HG03135 (cell line): ENCODE measurements around the gene AMPD1.

Source experiments
- ATAC-seq: cut with Tn5 transposase; IDR thresholded peaks from one replicate; pipeline ENCODE4 v1.9.1; 2021; ENCODE audit warnings: mild to moderate bottlenecking, moderate library complexity; ENCODE audit not compliant: unreplicated experiment

AMPD1 gene

GRCh38 chr1:114641377-114641776 is 54.0 kb downstream of the AMPD1 start:
- no peak for ATAC-seq

- ATAC-seq, result no peak
Measured at GRCh38 chr1:114638910-114639309, 56.4 kb downstream of the AMPD1 start.

- ATAC-seq, result no peak
Measured at GRCh38 chr1:114632427-114632826, 62.9 kb downstream of the AMPD1 start.

DNA sequence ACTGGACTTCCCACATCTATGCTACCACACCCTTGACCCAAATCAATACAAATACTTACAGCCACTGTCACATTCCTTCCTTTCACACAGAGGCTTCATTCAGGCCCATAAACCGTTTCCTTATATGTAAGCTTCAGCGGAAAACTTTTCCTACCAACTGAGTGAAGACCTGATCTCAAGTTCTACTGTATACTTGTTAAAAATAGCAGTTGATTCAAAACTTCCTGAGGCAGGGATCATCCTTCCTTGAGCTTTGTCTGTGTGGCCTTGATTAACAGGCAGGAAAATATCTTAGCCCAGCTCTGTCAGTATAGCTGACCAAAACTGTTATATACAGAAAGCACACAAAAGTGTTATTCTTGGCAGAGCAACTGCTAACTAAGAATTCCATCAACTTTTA is 68.2 kb downstream of the AMPD1 start:
- ATAC-seq, result no peak

DNA sequence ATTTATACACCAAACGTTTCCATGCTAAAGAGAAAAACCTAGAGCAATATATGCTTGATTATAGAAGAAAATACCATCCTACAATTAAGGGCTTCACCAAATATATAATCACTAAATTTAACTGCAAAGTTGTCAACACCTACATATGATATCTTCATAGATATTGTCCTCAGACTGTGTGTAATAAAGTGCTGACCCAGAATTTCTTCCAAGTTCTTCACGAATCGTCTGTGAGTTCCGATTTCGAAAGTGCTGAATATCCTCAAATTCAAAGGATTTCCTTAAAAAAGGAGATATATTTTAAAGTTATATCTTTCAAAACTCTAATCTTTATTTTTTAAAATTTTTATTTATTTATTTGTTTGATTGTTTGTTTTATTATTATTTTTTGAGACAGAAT is 72.0 kb downstream of the AMPD1 start:
- no peak for ATAC-seq
